ENCODE results near the gene SNORC. TPM values are rescaled to one million over a fixed set of nuclear protein-coding genes. Genes with fewer than 3 reads are reported as not detected.

The SNORC gene
- total RNA-seq, 5 donors from 2014 or later (not counting 1 experiment from before 2014, with no cell fraction given), result 0.96 to 4.1 (median 3.2) TPM

DNA sequence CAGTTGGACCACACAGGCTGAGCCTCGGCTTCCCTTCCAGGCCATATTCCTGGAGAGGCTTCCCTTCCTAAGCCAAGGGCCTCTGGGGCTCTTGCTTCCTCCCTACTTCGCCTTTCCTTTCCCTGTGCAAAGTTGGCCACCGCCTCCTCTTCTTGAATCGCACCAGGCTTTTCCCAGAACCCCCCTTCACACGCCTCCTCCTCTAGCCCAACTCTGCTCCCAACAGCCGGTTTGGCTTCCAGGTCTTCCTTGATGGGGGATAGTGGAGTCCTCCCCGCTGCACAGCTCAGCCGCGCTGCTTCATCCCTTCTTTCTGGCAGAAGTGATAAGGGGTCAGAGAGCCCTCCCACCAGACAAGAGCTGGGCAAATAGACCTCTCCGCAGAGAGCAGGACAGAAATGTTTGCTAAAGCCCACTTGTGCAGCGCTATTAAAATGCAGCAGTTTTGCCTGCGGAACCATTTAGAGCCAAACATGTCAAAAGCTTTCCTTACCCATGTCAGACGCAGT is 56.4 kb downstream of the SNORC start:
- peak overlapping the region; percentile 65 to 76 (median 68) for H3K4me3 Mint-ChIP-seq
- WGBS (ENCODE audit: insufficient coverage), result 26% methylated on average over 8 of the region's 13 CpGs
- Histone ChIP-seq H3K27me3 (replicated peaks in 1 of 2; ENCODE audit: control insufficient read depth in 2 of 2, extremely low read depth in 1 of 2, insufficient read depth in 2 of 2, low read length in 1 of 2) (peaks cover 17 to 62% of the 10 kb centered on the region in 2 experiments), H3K9me3 (no peaks in the 10 kb centered on the region), H3K36me3 (ENCODE audit: control insufficient read depth in 2 of 2, extremely low read depth in 1 of 2, insufficient read depth in 1 of 2, low read length in 1 of 2) (no peaks in the 10 kb centered on the region), H3K4me3 (ENCODE audit: control insufficient read depth in 1 of 2, extremely low read depth in 1 of 2, low read length in 1 of 2) (no peak overlapping the region), H3K27ac (ENCODE audit: low read length) (no peak overlapping the region), H3K4me1 (ENCODE audit: control insufficient read depth in 1 of 2, extremely low read depth in 1 of 2, insufficient read depth in 2 of 2, low read length in 2 of 2) (peaks cover 2 to 23% of the 10 kb centered on the region in 2 experiments)
- ATAC-seq (replicated peaks in 1 of 4) (no peak), DNase-seq (no peak)
- no peaks in the 10 kb centered on the region for H3K9me3 Mint-ChIP-seq
- ChIA-PET CTCF (no interaction called here), POLR2A (no interaction called here)
- peak overlapping the region in 1 of 2 donors; percentile 15 for H3K27ac Mint-ChIP-seq
- H3K27me3 Mint-ChIP-seq, result peaks cover 43 to 60% of the 10 kb centered on the region in 2 donors
- peaks cover 12 to 19% (median 16%) of the 10 kb centered on the region in 3 donors for H3K4me1 Mint-ChIP-seq
- no peaks in the 10 kb centered on the region for H3K36me3 Mint-ChIP-seq

DNA sequence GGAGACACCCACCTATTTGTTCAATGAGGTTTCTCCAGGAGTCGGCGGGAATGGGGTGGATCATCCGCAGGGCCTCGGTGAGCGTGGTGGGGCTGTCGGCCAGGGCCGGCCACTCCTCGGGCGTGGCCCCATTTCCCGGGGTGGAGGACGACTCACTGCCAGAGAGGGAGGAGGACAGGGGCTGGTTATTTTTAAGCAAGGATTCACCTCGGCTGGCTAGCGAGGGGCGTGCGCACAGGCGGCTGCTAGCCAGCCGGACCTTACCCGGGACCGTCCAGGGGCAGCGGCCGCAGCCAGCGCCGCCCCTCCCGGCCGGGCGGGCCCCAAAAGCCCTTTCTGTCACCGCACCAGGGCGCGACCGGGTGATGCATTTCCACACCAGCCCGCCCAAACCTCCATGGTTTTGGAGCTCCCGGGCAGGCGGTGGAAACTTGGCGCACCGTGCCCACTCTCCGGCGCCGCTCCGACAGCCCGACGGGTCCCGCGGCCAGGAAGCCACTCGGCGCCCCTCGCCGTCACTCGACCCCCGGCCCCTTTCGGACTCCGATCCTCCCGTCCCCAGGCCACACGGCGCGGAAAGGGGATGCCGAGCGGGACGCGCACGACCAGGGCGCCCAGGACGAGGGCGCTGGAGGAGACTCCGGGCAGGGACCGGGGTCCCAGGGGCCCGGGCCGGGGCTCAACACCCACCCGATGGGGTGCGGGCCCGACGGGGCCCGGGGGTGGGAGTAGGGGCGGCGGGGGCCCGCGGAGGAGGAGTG is 57.1 kb downstream of the SNORC start:
- peaks cover 17 to 58% of the 10 kb centered on the region in 2 experiments for H3K27me3 ChIP-seq (replicated peaks in 1 of 2; ENCODE audit: control insufficient read depth in 2 of 2, extremely low read depth in 1 of 2, insufficient read depth in 2 of 2, low read length in 1 of 2)
- no peaks in the 10 kb centered on the region for H3K9me3 ChIP-seq
- ATAC-seq (replicated peaks in 1 of 4) (peak in 1 of 4 experiments; percentile 20), DNase-seq (no peak)
- H3K4me1 Mint-ChIP-seq, result peaks cover 12 to 19% (median 16%) of the 10 kb centered on the region in 3 donors
- no peak overlapping the region for H3K27ac Mint-ChIP-seq
- peaks cover 40 to 61% of the 10 kb centered on the region in 2 donors for H3K27me3 Mint-ChIP-seq
- ChIA-PET CTCF (no interaction called here), POLR2A (no interaction called here)
- H3K36me3 Mint-ChIP-seq, result no peaks in the 10 kb centered on the region
- no peak overlapping the region for H3K4me3 ChIP-seq (ENCODE audit: control insufficient read depth in 1 of 2, extremely low read depth in 1 of 2, low read length in 1 of 2)
- H3K27ac ChIP-seq (ENCODE audit: low read length), result no peak overlapping the region
- no peaks in the 10 kb centered on the region for H3K36me3 ChIP-seq (ENCODE audit: control insufficient read depth in 2 of 2, extremely low read depth in 1 of 2, insufficient read depth in 1 of 2, low read length in 1 of 2)
- no peaks in the 10 kb centered on the region for H3K9me3 Mint-ChIP-seq
- peaks cover 2 to 23% of the 10 kb centered on the region in 2 experiments for H3K4me1 ChIP-seq (ENCODE audit: control insufficient read depth in 1 of 2, extremely low read depth in 1 of 2, insufficient read depth in 2 of 2, low read length in 2 of 2)
- H3K4me3 Mint-ChIP-seq, result peak overlapping the region; percentile 65 to 76 (median 68)
- WGBS (ENCODE audit: insufficient coverage), result 7% methylated on average over 74 of the region's 76 CpGs

DNA sequence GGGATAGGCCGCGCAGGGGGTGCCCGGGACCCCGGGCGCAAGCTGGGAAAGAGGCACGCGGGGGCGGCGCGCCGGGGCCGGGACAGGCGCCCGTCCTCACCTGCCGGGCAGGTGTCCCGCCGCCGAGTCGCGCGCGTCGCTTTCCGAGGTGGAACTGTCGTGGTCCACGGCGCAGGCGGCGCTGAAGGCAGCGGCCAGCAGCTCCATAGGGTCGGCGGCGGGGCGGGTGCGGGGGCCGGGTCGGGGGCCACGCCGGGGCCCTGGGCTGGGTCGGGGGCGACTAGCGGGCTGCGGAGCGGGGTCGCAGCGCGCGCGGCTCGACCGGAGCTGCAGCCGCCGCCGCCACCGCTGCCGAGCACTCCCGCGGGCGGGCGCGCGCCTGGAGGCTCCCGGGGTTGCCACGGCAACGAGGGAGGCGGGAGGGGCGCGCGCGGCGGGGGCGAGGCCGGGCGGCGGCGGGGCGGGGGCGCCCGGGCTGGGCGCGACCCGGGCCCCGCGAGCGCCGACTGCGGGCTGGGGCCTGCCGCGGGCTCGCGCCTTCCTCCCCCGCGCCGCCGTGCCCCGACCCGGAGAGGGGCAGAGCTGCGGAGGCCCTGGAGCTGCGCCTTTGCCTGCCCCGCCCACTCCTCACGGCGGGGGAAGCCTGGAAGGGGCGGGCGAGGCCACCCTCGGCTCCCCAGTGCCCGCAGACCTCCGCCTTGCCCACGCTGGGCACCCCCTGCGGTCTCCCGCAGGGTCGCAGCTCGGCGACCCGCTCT is 57.9 kb downstream of the SNORC start:
- H3K27me3 Mint-ChIP-seq, result peaks cover 40 to 61% of the 10 kb centered on the region in 2 donors
- ATAC-seq (replicated peaks in 1 of 4), result peak in 3 of 4 experiments; percentile 34 to 54 (median 48)

More for the DNA sequence above, 57.9 kb downstream of the SNORC start:
- no peaks in the 10 kb centered on the region for H3K36me3 ChIP-seq (ENCODE audit: control insufficient read depth in 2 of 2, extremely low read depth in 1 of 2, insufficient read depth in 1 of 2, low read length in 1 of 2)
- Mint-ChIP-seq H3K4me3 (peak overlapping the region in 1 of 3 donors; percentile 68), H3K4me1 (peaks cover 12 to 19% (median 16%) of the 10 kb centered on the region in 3 donors), H3K27ac (no peak overlapping the region), H3K36me3 (no peaks in the 10 kb centered on the region), H3K9me3 (no peaks in the 10 kb centered on the region)
- ChIA-PET CTCF (no interaction called here), POLR2A (no interaction called here)
- DNase-seq, result peak in 3 of 35 experiments; percentile 8 to 19 (median 17)
- H3K27ac ChIP-seq (ENCODE audit: low read length), result no peak overlapping the region
- WGBS (ENCODE audit: insufficient coverage), result 1% methylated on average over 88 of the region's 114 CpGs
- H3K4me1 ChIP-seq (ENCODE audit: control insufficient read depth in 1 of 2, extremely low read depth in 1 of 2, insufficient read depth in 2 of 2, low read length in 2 of 2), result peaks cover 2 to 23% of the 10 kb centered on the region in 2 experiments
- H3K4me3 ChIP-seq (ENCODE audit: control insufficient read depth in 1 of 2, extremely low read depth in 1 of 2, low read length in 1 of 2), result no peak overlapping the region
- H3K27me3 ChIP-seq (replicated peaks in 1 of 2; ENCODE audit: control insufficient read depth in 2 of 2, extremely low read depth in 1 of 2, insufficient read depth in 2 of 2, low read length in 1 of 2), result peaks cover 14 to 58% of the 10 kb centered on the region in 2 experiments
- H3K9me3 ChIP-seq, result no peaks in the 10 kb centered on the region

Other genes with a start within 250 kb of the SNORC start
- gene EFHD1, start 236.7 kb upstream of the SNORC start, total RNA-seq, result 1 to 10 TPM in 4 of 5 donors, under 1 TPM in 1; 0.93 to 3.0 (median 2.3) TPM
- gene GIGYF2, start 172.9 kb upstream of the SNORC start, total RNA-seq, result 10 to 100 TPM; 57.8 to 76.8 (median 68.7) TPM
- gene KCNJ13, start 93.7 kb upstream of the SNORC start, total RNA-seq, result not detected
- gene NGEF, start 143.0 kb downstream of the SNORC start, total RNA-seq, result under 1 TPM in 2 of 5 donors, not detected in 3; 0.09 to 0.19 TPM
- not detected for gene NEU2, start 162.4 kb downstream of the SNORC start, total RNA-seq
- gene INPP5D, start 190.1 kb downstream of the SNORC start, total RNA-seq, result 100 to 1,000 TPM; 108 to 216 (median 135) TPM

Data from T-cell (primary cell).